Stimulated activated CD4-positive, alpha-beta T cell treated with anti-CD3 and anti-CD28 coated beads, TNF-alpha, amount 100 ng/mL, for 24 hours (primary cell): ENCODE data around the gene PDK2.

Experiments used
- DNase-seq, 3 experiments: peaks; one replicate each; pipeline ENCODE4 v3.0.0-alpha.2; 2020; ENCODE audit warnings: low read depth in 3 of 3

PDK2 gene

DNA sequence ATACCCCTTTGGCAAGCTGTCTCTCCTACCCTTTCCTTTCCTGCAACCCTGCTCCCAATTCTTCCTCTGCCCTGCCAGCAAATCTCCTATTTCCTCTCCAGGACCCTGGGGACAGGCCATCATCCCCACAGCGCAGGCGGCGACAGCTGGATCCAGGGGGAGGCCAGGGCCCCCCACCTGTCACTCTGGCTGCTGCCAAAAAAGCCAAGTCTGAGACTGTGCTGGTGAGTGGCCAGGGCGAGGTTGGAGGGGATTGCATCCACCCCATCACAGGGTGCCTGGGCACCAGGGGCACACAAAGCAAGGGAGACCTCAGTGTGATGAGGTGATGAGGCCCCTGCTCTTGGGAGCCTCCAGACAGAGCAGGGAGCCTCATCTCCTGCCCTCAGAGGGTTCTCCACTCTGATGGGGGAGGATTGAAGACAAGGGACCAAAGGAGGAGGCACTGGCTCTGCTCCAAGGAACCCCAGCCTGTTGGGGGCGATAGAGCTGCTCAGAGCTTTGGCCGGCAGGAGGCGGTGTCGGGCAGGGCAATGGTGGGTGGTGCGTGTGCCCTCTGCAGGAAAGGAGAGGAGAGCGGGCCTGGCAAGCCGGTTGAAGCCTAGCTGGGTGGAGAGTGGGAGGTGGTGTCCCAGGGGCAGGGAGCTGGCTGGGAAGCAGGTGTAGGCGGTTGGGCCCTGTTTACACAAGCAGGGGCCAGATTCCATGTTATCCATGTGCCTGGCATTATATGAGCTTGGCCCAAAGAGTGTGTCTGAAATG is 15.6 kb upstream of the PDK2 start:
- DNase-seq, result peak in 1 of 3 experiments; percentile 31

DNA sequence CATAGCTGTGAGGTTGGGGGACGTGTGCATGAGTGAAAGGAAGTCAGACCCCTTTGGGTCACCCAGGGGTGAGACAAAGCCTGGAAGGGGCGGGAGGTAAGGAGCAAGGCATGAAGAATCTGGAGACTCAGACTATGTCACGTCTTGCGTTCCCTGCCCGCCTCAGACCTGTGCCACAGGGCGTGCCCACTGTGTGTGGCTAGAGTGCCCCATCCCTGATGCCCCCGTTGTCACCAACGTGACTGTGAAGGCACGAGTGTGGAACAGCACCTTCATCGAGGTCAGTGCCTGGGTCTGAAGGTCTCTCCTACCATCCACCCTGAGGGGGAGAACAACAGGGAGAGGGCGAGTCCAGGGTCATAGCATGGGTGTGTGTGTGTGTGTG is 15.1 kb upstream of the PDK2 start:
- DNase-seq, result no peak

GRCh38 chr17:50080827-50081226 is 14.3 kb upstream of the PDK2 start:
- DNase-seq, result no peak

DNA sequence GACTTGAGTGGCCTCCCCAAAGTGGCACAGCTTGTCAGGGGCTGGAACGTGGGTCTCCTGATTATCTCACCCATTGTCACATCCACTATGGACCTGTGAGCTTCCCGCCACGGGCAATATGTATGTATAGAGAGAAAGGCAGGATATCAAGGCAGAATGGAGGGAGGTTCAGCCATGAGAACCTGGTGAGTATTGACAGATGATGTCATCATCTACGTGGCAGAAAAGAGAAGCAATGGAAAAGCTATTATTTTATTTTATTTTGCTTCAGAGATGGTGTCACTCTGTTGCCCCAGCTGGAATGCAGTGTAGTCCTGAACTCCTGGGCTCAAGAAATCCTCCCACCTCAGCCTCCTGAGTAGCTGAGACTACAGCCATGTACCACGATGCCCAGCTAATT is 13.4 kb upstream of the PDK2 start:
- no peak for DNase-seq

DNA sequence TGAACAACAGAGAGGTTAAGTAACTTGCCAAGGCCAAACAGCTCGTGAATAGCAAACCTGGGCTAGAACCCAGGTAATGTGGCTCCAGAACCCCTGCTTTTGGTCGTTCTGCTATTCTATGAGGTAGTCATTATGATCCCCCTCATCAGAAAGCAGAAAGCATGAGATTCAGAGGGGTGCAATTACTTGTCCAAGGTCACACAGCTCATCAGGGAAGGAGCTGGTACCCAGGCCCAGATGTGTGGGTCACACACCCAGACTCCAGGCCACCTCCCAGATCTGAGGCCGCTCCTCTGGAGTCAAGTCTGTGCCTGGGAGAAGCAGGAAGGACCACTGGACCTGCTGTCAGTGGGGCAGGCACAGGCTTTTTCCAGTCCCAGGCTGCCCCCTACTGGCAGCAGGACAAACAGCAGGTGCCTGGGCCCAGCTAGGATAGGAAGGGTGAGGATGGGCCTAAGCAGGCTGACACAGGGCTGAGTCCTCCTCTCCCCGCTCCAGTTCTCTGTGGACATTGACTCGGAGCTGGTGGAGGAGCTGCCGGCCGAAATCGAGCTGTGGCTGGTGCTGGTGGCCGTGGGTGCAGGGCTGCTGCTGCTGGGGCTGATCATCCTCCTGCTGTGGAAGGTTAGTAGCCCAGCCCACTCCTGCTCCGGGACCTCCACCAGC is 7.8 kb upstream of the PDK2 start:
- peak; percentile 59 to 73 (median 63) for DNase-seq

DNA sequence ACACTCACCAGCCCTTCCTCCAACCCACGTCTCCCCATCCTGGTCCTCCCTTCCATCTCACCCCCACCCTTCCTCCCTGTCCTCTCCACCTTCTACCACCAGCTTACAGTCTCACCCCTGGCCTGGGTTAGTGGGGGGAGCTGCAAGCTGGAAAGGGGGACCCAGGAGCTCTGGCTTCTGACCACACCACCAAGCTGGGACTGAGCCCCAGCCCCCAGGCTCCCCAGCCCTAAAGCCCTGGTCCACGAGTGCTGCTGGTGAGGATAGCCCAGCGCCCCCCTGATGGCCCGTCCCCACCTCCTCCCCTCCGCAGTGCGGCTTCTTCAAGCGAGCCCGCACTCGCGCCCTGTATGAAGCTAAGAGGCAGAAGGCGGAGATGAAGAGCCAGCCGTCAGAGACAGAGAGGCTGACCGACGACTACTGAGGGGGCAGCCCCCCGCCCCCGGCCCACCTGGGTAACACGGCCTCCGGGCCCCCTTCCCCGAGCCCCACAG is 7.2 kb upstream of the PDK2 start:
- no peak for DNase-seq

- no peak for DNase-seq
Observed at GRCh38 chr17:50088952-50089825, 6.0 kb upstream of the PDK2 start.

GRCh38 chr17:50090071-50090470 is 5.1 kb upstream of the PDK2 start:
- no peak for DNase-seq

DNA sequence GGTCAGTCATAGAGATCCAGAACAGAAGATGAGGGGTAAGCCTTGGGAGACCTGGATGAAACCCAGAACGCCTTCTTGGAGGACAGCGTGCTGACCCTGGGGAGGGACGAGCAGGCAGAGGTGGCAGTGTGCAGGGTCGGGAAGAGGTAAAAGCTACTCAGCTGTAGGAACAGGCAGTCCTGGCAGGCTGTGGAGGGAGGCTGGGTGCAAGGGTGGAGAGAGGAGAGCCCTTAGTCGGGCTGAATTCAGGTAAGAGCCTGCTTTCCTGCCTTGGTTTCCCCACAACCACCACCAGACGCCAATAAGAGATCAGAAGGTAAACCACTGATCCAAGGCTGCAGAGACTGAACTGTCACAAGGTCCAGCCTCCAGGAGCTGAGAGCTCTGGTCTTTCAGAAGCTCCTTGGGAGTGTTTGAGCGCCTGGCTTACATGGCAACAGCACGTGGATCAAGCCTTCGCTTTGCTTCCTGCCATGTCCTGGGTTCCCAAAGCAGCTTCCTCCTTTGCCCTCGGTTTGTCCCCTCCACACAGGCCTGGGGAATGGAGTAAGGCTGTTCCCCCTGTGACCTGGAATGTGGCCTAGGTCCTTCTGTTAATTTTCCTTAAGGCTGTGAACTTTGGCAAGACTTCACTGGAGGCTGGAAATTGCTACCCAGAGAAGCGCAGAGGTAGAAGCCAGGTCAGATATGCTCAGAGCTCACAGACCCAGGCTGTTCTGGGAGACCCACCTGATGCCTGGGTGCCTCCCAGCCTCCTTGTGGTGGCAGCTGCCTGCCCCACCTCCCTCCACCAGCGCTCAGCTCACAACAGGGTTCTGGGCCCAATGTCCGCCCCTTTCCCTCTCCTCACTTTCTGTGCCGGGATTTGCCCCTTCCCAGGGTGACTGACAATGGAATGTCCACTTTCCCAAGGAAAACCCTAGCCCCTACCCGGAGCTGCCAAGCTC is 3.9 kb upstream of the PDK2 start:
- no peak for DNase-seq

DNA sequence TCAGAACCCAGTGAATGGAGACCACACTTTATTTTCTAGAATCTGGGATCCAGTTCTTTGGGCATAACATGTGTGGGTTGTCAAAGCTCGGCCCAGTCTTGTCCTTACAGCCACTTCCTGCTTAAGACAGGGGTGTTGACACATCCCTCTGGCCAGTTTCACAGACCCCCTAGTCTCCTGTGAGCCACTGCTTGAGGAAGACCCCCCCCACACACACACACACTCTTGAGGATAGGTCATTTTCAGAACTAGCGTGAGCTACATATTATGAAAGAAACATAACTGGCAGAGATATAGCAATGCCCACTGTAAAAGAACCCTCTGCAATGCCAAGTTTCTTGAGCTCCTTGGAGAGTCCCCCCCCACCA is 3.2 kb upstream of the PDK2 start:
- no peak for DNase-seq

DNA sequence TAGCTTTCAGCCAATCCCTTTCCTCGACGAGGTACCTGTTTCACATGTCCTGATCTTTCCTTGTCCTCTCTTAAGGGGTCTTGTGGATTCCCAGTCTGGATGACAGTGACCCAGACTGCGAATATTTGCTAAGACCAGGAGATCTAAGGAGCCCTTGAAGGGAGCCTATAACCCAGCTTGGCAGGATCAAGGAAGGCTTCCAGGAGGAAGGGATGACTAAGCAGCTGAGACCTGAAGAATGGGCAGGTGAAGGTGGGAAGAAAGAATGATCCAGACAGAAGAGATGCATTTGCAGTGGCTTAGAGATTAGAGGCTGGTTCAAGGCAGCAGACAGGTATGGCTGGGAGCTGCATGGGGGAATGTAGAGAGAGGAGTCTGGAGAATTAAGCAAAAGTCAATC is 1.9 kb upstream of the PDK2 start:
- DNase-seq, result no peak

GRCh38 chr17:50093807-50094206 is 1.3 kb upstream of the PDK2 start:
- DNase-seq, result no peak

GRCh38 chr17:50094243-50094752 is 853 bp upstream of the PDK2 start:
- peak; percentile 80 to 91 (median 90) for DNase-seq

GRCh38 chr17:50095626-50096037 is 481 bp downstream of the PDK2 start:
- no peak for DNase-seq

- DNase-seq, result no peak
Observed at GRCh38 chr17:50096092-50096491, 941 bp downstream of the PDK2 start.

DNA sequence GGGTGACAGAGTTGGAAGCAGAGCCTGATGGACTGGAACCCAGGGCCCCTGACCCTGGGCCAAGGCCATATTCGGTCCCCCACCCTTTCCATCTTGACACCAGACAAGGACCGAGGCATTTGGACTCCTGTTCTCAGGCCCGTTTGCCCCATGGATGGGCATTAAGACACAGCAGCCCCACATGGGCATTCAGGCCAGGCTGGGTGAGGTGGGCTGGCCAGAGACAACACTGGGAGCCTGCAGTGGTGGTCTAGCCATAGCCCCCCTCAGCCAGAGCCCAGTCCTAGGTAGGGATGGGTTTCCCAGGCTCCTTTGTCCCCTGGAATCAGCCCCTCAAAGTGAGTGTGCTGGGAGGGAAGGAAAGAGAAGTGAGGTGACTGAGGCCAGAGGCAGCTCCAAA is 1.6 kb downstream of the PDK2 start:
- no peak for DNase-seq

DNA sequence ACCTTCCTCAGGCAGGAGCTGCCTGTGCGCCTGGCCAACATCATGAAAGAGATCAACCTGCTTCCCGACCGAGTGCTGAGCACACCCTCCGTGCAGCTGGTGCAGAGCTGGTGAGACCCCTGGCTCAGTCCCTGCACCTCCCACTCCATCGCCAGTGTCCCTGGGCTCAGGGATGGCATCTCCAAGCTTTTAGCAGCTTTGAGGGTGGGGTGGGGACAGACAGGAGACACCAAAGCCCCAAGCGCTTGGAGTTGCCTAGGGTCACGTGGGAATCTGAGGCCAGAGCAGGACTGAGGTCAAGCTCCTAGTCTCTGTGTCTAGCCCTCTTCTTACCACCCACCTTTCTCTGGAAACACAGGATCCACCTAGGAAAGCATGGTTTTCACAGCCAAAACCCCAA is 2.3 kb downstream of the PDK2 start:
- DNase-seq, result no peak

GRCh38 chr17:50097926-50098325 is 2.8 kb downstream of the PDK2 start:
- no peak for DNase-seq

- no peak for DNase-seq
Observed at GRCh38 chr17:50098583-50098982, 3.4 kb downstream of the PDK2 start.

- DNase-seq, result no peak
Observed at GRCh38 chr17:50099003-50099402, 3.9 kb downstream of the PDK2 start.

DNA sequence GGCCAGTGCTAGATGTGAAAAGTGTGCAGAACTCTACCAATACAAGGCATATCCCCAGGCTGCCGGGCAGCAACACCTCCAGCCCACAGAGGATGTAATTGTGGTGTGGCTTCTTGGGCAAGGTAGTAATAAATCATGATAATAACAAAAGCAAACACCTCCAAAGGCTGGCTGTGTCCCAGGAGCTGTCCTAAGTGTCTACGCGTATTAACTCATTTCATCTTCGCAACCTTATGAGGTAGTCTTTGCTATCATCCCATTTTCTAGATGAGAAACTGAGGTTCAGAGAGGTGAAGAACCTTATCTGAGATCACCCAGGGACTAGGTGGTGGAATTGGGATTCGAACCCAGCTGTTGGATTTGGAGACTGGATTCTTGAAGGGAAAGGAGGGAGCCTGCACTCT is 5.3 kb downstream of the PDK2 start:
- DNase-seq, result no peak
